ENCODE measurements around the gene EPS8L2.

DNA sequence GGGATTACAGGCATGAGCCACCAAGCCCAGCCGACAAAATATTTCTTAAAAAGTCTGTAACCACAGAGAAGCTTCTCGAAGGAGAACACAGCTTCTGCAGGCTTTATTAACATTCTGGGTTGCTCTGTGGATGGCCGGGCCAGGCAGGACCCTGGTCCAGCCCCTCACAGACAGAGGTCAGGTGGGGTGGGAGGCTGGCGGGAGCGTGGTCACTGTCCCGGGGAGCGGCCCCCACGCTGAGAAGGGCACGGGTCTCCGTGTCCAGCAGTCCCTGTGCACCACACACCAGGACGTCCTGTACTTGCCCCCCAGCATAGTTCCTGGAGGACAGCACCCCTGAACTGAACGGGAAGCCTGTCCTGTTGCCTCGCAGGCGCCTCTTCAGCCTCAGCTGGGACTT lies 49.6 kb upstream of the EPS8L2 start:
- TF ChIP-seq, protein P1, sequence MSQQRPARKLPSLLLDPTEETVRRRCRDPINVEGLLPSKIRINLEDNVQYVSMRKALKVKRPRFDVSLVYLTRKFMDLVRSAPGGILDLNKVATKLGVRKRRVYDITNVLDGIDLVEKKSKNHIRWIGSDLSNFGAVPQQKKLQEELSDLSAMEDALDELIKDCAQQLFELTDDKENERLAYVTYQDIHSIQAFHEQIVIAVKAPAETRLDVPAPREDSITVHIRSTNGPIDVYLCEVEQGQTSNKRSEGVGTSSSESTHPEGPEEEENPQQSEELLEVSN (IDR thresholded peaks at IDR 0.05) = no peak
- TF ChIP-seq, protein P2, sequence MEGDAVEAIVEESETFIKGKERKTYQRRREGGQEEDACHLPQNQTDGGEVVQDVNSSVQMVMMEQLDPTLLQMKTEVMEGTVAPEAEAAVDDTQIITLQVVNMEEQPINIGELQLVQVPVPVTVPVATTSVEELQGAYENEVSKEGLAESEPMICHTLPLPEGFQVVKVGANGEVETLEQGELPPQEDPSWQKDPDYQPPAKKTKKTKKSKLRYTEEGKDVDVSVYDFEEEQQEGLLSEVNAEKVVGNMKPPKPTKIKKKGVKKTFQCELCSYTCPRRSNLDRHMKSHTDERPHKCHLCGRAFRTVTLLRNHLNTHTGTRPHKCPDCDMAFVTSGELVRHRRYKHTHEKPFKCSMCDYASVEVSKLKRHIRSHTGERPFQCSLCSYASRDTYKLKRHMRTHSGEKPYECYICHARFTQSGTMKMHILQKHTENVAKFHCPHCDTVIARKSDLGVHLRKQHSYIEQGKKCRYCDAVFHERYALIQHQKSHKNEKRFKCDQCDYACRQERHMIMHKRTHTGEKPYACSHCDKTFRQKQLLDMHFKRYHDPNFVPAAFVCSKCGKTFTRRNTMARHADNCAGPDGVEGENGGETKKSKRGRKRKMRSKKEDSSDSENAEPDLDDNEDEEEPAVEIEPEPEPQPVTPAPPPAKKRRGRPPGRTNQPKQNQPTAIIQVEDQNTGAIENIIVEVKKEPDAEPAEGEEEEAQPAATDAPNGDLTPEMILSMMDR (IDR thresholded peaks at IDR 0.05; ENCODE audit: control extremely low read depth in 1 of 3, insufficient read depth in 1 of 3, low read depth in 1 of 3, low read length in 3 of 3) = no peak
- TF ChIP-seq POLR2AphosphoS5 (IDR thresholded peaks at IDR 0.05; ENCODE audit: low read depth, low read length) (no peak), RXRA (IDR thresholded peaks at IDR 0.05; ENCODE audit: insufficient read depth, low read depth, low read length) (no peak)

All from H1 (cell line).